Testis (tissue), 2 donors: Measurements from ENCODE around the gene WFDC1.

Experiments used
- POLR2A ChIP-seq: fragments of 450-650 bp; IDR thresholded peaks from one replicate; pipeline ENCODE4 v1.6.1; 2017; ENCODE audit warnings: antibody characterized with exemption, mild to moderate bottlenecking, moderate library complexity
- TF ChIP-seq, protein P1 (sequence below), 3 experiments: fragments of 450-650 bp in 2 of 3; fragments of 200-600 bp in 1 of 3; sonication (generic) in 1 of 3; IDR thresholded peaks; one replicate each; pipeline ENCODE4 v1.5.1; 2016 to 2019; ENCODE audit warnings: antibody characterized with exemption in 3 of 3, mild to moderate bottlenecking in 2 of 3, moderate library complexity in 1 of 3

DNA sequence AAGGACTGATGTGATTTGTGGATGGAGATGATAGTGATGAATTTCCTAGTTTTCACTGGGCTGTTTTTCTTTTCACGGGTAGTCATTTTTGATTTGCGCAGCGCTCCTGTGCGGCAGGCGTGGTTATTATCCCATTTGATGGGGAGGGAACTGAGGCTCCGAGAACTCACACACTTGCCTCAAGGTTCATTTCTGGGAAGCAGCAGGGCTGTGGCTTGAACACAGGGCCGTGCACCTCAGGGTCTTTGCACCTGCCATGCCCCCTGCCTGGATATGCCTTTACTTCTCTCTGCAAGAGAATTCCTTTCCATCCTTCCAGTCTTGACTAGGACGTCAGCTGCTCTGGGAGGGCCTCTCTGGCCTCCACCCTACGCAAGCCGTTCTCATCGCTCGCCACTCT lies 16.3 kb upstream of the WFDC1 start:
- TF ChIP-seq, protein P1, sequence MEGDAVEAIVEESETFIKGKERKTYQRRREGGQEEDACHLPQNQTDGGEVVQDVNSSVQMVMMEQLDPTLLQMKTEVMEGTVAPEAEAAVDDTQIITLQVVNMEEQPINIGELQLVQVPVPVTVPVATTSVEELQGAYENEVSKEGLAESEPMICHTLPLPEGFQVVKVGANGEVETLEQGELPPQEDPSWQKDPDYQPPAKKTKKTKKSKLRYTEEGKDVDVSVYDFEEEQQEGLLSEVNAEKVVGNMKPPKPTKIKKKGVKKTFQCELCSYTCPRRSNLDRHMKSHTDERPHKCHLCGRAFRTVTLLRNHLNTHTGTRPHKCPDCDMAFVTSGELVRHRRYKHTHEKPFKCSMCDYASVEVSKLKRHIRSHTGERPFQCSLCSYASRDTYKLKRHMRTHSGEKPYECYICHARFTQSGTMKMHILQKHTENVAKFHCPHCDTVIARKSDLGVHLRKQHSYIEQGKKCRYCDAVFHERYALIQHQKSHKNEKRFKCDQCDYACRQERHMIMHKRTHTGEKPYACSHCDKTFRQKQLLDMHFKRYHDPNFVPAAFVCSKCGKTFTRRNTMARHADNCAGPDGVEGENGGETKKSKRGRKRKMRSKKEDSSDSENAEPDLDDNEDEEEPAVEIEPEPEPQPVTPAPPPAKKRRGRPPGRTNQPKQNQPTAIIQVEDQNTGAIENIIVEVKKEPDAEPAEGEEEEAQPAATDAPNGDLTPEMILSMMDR (IDR thresholded peaks at IDR 0.05), result no peak
- no peak for TF ChIP-seq POLR2A
